IPS DF 6.9 (cell line): Measurements from ENCODE around the gene TTYH1.

ENCODE experiments used
- DNase-seq: peaks from one replicate; pipeline ENCODE4 v3.0.0-alpha.2; 2013; ENCODE audit warnings: low read depth, low spot score
- H3K27ac ChIP-seq: one replicate; pipeline ENCODE4 v1.5.1; 2013; ENCODE audit warnings: low read length, control low read depth
- H3K27me3 ChIP-seq: 2 replicates; pipeline ENCODE4 v1.6.1; 2013; ENCODE audit warnings: mild to moderate bottlenecking, low read length; ENCODE audit not compliant: control insufficient read depth, insufficient read depth
- H3K36me3 ChIP-seq: 2 replicates; pipeline ENCODE4 v1.6.1; 2013; ENCODE audit warnings: low read length; ENCODE audit not compliant: control insufficient read depth, insufficient read depth
- H3K4me1 ChIP-seq: 2 replicates; pipeline ENCODE4 v1.6.1; 2013; ENCODE audit warnings: low read length; ENCODE audit not compliant: control insufficient read depth, insufficient read depth
- H3K4me3 ChIP-seq: 2 replicates; pipeline ENCODE4 v1.5.1; 2013; ENCODE audit warnings: mild to moderate bottlenecking, low read length
- H3K9me3 ChIP-seq: 2 replicates; pipeline ENCODE4 v1.6.1; 2013; ENCODE audit warnings: low read length, inconsistent platforms; ENCODE audit not compliant: control insufficient read depth, insufficient read depth
- WGBS: extraction: QIAGEN DNeasy Blood & Tissue Kit; methylation state at CpG from one replicate; pipeline ENCODE4 v1.1.7; 2013; ENCODE audit warnings: mixed read lengths, missing lambda C conversion rate; ENCODE audit not compliant: insufficient read length, insufficient coverage; 5-methylcytosine and 5-hydroxymethylcytosine counted together

Gene TTYH1

GRCh38 chr19:54469496-54469934 is 54.3 kb downstream of the TTYH1 start:
- WGBS: no CpG with 5 or more reads among the region's 8 CpGs
- H3K27ac ChIP-seq: no peak overlapping the region
- H3K4me1 ChIP-seq: no peaks in the 10 kb centered on the region; the same call in 1 of the 2 replicates

GRCh38 chr19:54470276-54470887 is 55.1 kb downstream of the TTYH1 start:
- no CpG with 5 or more reads among the region's 10 CpGs for WGBS
- Histone ChIP-seq H3K9me3 (no peaks in the 10 kb centered on the region), H3K27ac (no peak overlapping the region), H3K4me1 (no peaks in the 10 kb centered on the region; the same call in 1 of the 2 replicates), H3K36me3 (no peaks in the 10 kb centered on the region), H3K27me3 (peaks cover 3% of the 10 kb centered on the region; the same call in 1 of the 2 replicates), H3K4me3 (no peak overlapping the region)
- DNase-seq: no peak

More at GRCh38 chr19:54469496-54469934, 54.3 kb downstream of the TTYH1 start:
- H3K36me3 ChIP-seq: no peaks in the 10 kb centered on the region
- DNase-seq: no peak
- H3K4me3 ChIP-seq: no peak overlapping the region
- peaks cover 3% of the 10 kb centered on the region; the same call in 1 of the 2 replicates for H3K27me3 ChIP-seq
- H3K9me3 ChIP-seq: no peaks in the 10 kb centered on the region

- H3K27ac ChIP-seq: no peak overlapping the region
- no peak for DNase-seq
- no peaks in the 10 kb centered on the region for H3K9me3 ChIP-seq
- peak overlapping the region; percentile 22; the same call in 1 of the 2 replicates for H3K4me3 ChIP-seq
- H3K4me1 ChIP-seq: no peaks in the 10 kb centered on the region
- no peaks in the 10 kb centered on the region for H3K36me3 ChIP-seq
- H3K27me3 ChIP-seq: peaks cover 3% of the 10 kb centered on the region; the same call in 1 of the 2 replicates
- WGBS: no CpG with 5 or more reads among the region's 60 CpGs
Measured at GRCh38 chr19:54470991-54471782, 55.9 kb downstream of the TTYH1 start.

- H3K36me3 ChIP-seq: no peaks in the 10 kb centered on the region
- no peak within 1 kb of the TSS for H3K27ac ChIP-seq
- no peaks in the 10 kb centered on the region for H3K9me3 ChIP-seq
- WGBS: no CpG with 5 or more reads among the region's 14 CpGs
- DNase-seq: no peak
- H3K4me3 ChIP-seq: no peak within 1 kb of the TSS
- no peaks in the 10 kb centered on the region for H3K4me1 ChIP-seq
- H3K27me3 ChIP-seq: peaks cover 3% of the 10 kb centered on the region; the same call in 1 of the 2 replicates
Measured at GRCh38 chr19:54473071-54473891, 58.0 kb downstream of the TTYH1 start, which contains the start of gene CDC42EP5. CDC42EP5 (minus strand) TSS chr19:54473296; CDS start chr19:54465547, 7,749 bp downstream.

DNA sequence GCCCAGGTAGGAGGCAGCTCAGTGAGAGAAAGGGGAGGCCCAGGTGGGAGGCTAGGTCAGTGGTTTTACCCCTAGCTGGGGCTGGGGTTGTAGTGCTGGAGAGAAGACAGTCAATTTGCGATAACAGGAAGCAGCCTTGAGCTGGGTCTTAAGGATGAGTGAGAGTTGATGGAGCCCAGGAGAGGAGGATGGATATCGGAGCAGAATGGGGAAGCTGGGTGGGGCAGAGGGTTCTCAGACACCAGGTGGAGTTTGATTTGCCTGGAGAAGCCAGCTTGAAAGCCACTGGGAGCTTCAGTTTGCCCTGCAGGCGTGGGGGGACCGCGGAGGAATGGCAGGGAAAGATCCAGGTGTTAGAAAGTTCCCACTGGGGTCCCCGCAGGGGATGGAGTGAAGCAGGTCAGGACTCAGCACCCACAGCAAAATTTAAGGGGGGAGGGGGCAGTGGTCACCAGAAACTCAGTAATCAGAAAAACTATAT is 58.7 kb downstream of the TTYH1 start:
- no CpG with 5 or more reads among the region's 6 CpGs for WGBS
- no peak overlapping the region for H3K4me3 ChIP-seq
- H3K27me3 ChIP-seq: peaks cover 3% of the 10 kb centered on the region; the same call in 1 of the 2 replicates

GRCh38 chr19:54475706-54476105 is 60.4 kb downstream of the TTYH1 start:
- no peaks in the 10 kb centered on the region; the same call in 1 of the 2 replicates for H3K27me3 ChIP-seq
- DNase-seq: no peak
- no peaks in the 10 kb centered on the region for H3K4me1 ChIP-seq
- H3K27ac ChIP-seq: no peak overlapping the region
- H3K4me3 ChIP-seq: no peak overlapping the region
- no CpG with 5 or more reads among the region's 11 CpGs for WGBS
- no peaks in the 10 kb centered on the region for H3K9me3 ChIP-seq
- H3K36me3 ChIP-seq: no peaks in the 10 kb centered on the region

More for the DNA sequence above, 58.7 kb downstream of the TTYH1 start:
- no peak for DNase-seq
- Histone ChIP-seq H3K27ac (no peak overlapping the region), H3K36me3 (no peaks in the 10 kb centered on the region), H3K9me3 (no peaks in the 10 kb centered on the region), H3K4me1 (no peaks in the 10 kb centered on the region)

DNA sequence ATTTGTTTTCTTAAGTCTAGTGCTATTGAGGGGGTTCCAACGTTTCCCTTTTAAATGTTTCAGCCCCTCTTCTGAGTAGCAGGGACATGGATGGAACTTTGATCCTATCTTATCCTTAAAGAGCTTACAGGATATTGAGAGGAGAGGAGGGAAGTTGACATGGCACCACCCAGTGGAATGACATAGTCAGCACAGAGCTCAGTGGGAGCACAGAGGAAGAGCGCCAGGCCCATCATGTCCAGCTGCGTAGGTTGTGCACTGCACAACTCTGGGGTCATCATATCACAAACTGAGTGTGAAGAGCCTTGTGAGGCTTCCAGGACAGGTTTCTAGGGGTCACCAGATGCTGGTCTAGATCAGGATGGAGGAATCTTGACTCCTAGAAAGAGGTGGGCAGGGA is 62.4 kb downstream of the TTYH1 start:
- no peak for DNase-seq
- H3K4me3 ChIP-seq: no peak overlapping the region
- H3K27ac ChIP-seq: no peak overlapping the region
- WGBS: no CpG with 5 or more reads among the region's 3 CpGs
- H3K9me3 ChIP-seq: no peaks in the 10 kb centered on the region
- H3K4me1 ChIP-seq: no peaks in the 10 kb centered on the region
- H3K36me3 ChIP-seq: no peaks in the 10 kb centered on the region
- H3K27me3 ChIP-seq: no peaks in the 10 kb centered on the region

DNA sequence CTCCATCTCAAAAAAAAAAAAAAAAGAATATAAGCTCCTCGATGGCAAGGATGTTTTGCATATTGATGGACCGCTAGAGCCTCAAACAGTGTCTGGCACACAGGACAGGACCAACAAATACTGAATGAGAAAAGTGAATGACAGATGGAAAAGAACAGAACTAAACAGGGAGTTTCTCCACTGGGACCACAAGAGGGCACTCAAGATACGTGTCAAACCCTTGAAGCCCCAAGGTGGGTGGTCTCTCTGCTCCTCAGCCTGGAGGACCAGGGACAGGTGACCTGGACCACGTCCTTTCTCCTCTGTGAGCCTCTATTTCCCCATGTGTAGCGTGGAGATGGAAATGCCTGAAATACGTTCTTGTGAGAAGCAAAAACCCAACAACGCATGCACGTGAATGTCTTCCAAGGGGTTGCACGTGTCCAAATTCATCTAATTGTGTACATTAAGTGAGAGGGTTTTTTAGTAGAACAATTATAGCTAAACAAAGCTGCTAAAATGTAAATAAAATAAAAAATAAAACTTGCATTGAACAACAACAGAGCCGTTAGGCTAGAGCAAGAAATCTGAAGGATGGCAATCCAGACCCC is 63.5 kb downstream of the TTYH1 start:
- Histone ChIP-seq H3K36me3 (no peaks in the 10 kb centered on the region), H3K9me3 (no peaks in the 10 kb centered on the region), H3K27me3 (no peaks in the 10 kb centered on the region), H3K4me3 (no peak overlapping the region), H3K27ac (no peak overlapping the region), H3K4me1 (no peaks in the 10 kb centered on the region)
- peak; percentile 72 for DNase-seq
- no CpG with 5 or more reads among the region's 10 CpGs for WGBS

DNA sequence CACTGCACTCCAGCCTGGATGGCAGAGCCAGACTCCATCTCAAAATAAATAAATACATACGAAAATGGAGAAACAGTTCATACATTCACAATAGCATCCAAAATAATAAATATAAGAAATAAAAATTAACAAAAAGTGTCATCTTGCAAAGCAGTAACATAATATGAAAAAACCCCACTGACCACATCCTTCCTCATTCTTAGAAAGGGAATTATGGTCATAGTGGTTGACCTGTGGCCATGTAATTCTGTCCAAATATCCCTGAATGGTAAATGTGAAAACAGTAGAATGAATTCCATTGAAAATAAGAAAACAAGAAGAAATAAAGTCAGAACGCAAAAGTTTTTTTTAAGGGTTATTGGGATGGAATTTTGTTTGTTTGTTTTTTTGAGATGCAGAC is 64.8 kb downstream of the TTYH1 start:
- H3K4me3 ChIP-seq: no peak overlapping the region
- DNase-seq: no peak
- H3K36me3 ChIP-seq: no peaks in the 10 kb centered on the region
- 100% methylated on average over 1 of the region's 2 CpGs for WGBS
- no peaks in the 10 kb centered on the region for H3K4me1 ChIP-seq
- no peaks in the 10 kb centered on the region for H3K27me3 ChIP-seq
- H3K27ac ChIP-seq: no peak overlapping the region
- H3K9me3 ChIP-seq: no peaks in the 10 kb centered on the region
